ENCODE data around the gene ATP2B1. TPM values are rescaled to one million over a fixed set of nuclear protein-coding genes. Genes with fewer than 3 reads are reported as not detected.

Gene ATP2B1
- total and polyA plus RNA-seq, 9 donors, result 9.0 to 60.3 (median 25.6) TPM

- DNase-seq, result no peak
Measured at GRCh38 chr12:89745286-89745685, 36.6 kb upstream of the ATP2B1 start.

GRCh38 chr12:89742337-89743022, 33.8 kb upstream of the ATP2B1 start:
- 90 to 93% (median 91%) methylated on average over 2 of the region's 2 CpGs for WGBS, 3 donors
- Histone ChIP-seq H3K27ac (no peak overlapping the region), H3K4me3 (no peak overlapping the region), H3K27me3 (no peaks in the 10 kb centered on the region), H3K36me3 (no peaks in the 10 kb centered on the region), H3K4me1 (ENCODE audit: insufficient read depth) (no peaks in the 10 kb centered on the region), H3K9me3 (no peaks in the 10 kb centered on the region)
- intact Hi-C loops (cut with DNase I), result no loop called here
- TF ChIP-seq EP300 (IDR thresholded peaks at IDR 0.05) (no peak), CTCF (IDR thresholded peaks at IDR 0.05) (no peak), POLR2A (IDR thresholded peaks at IDR 0.05) (no peak)
- no peak for DNase-seq

More at GRCh38 chr12:89745286-89745685, 36.6 kb upstream of the ATP2B1 start:
- intact Hi-C loops (cut with DNase I), result no loop called here
- no peak overlapping the region for H3K27ac ChIP-seq
- H3K27me3 ChIP-seq, result no peaks in the 10 kb centered on the region
- H3K36me3 ChIP-seq, result no peaks in the 10 kb centered on the region
- no peaks in the 10 kb centered on the region for H3K9me3 ChIP-seq
- TF ChIP-seq EP300 (IDR thresholded peaks at IDR 0.05) (no peak), POLR2A (IDR thresholded peaks at IDR 0.05) (no peak), CTCF (IDR thresholded peaks at IDR 0.05) (no peak)
- H3K4me3 ChIP-seq, result no peak overlapping the region
- no peaks in the 10 kb centered on the region for H3K4me1 ChIP-seq (ENCODE audit: insufficient read depth)
- WGBS, 3 donors, result 43 to 67% (median 51%) methylated on average over 2 of the region's 2 CpGs

- no peaks in the 10 kb centered on the region for H3K9me3 ChIP-seq
- no peaks in the 10 kb centered on the region for H3K36me3 ChIP-seq
- no peaks in the 10 kb centered on the region for H3K27me3 ChIP-seq
- intact Hi-C loops (cut with DNase I), result no loop called here
- no peak overlapping the region for H3K27ac ChIP-seq
- no peaks in the 10 kb centered on the region for H3K4me1 ChIP-seq (ENCODE audit: insufficient read depth)
- TF ChIP-seq EP300 (IDR thresholded peaks at IDR 0.05), result no peak
- TF ChIP-seq CTCF (IDR thresholded peaks at IDR 0.05), result no peak
- TF ChIP-seq POLR2A (IDR thresholded peaks at IDR 0.05), result no peak
- H3K4me3 ChIP-seq, result no peak overlapping the region
- no peak for DNase-seq
- WGBS, 3 donors, result 93 to 98% (median 96%) methylated on average over 2 of the region's 2 CpGs
Measured at GRCh38 chr12:89740943-89741342, 32.3 kb upstream of the ATP2B1 start.

GRCh38 chr12:89736995-89737394, 28.4 kb upstream of the ATP2B1 start:
- no peaks in the 10 kb centered on the region for H3K4me1 ChIP-seq (ENCODE audit: insufficient read depth)
- H3K27ac ChIP-seq, result no peak overlapping the region
- no peaks in the 10 kb centered on the region for H3K36me3 ChIP-seq
- intact Hi-C loops (cut with DNase I), result no loop called here
- DNase-seq, result no peak
- no peak overlapping the region for H3K4me3 ChIP-seq
- WGBS, 3 donors, result 65 to 94% (median 88%) methylated on average over 1 of the region's 1 CpG
- no peaks in the 10 kb centered on the region for H3K27me3 ChIP-seq
- TF ChIP-seq EP300 (IDR thresholded peaks at IDR 0.05) (no peak), CTCF (IDR thresholded peaks at IDR 0.05) (no peak), POLR2A (IDR thresholded peaks at IDR 0.05) (no peak)
- H3K9me3 ChIP-seq, result no peaks in the 10 kb centered on the region
